T-helper 2 cell (primary cell): ENCODE results near the gene QRFP.

Experiments
- DNase-seq, 5 experiments: peaks; one replicate each; pipeline versions ENCODE4 v3.0.0 to v3.0.0-alpha.2; 2012 to 2022

Gene QRFP

GRCh38 chr9:130847306-130848217, 49.0 kb downstream of the QRFP start:
- no peak for DNase-seq

GRCh38 chr9:130846487-130847305, 49.9 kb downstream of the QRFP start:
- DNase-seq, result no peak

- no peak for DNase-seq
Measured at GRCh38 chr9:130845901-130846481, 50.6 kb downstream of the QRFP start.

GRCh38 chr9:130845254-130845653, 51.4 kb downstream of the QRFP start:
- no peak for DNase-seq

DNA sequence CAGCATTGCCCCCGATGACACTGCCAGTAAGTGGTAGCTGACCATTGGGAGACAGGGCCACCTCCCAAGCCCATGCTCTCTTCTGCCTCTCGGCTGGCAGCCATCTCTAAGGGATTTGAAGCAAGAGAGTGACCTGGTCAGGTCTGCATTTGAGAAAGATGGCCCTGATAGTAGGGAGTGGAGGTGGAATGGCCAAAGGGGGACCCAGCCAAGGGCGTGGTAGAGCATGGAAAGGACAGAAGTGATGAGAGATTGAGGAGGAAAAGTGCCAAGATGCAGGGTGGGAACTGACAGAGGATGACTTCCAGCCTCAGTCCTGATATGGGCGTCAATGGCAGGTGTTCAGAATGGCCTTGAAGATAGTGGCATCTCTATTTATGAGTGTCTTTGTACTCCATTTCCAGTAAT, 52.6 kb downstream of the QRFP start:
- DNase-seq, result no peak

DNA sequence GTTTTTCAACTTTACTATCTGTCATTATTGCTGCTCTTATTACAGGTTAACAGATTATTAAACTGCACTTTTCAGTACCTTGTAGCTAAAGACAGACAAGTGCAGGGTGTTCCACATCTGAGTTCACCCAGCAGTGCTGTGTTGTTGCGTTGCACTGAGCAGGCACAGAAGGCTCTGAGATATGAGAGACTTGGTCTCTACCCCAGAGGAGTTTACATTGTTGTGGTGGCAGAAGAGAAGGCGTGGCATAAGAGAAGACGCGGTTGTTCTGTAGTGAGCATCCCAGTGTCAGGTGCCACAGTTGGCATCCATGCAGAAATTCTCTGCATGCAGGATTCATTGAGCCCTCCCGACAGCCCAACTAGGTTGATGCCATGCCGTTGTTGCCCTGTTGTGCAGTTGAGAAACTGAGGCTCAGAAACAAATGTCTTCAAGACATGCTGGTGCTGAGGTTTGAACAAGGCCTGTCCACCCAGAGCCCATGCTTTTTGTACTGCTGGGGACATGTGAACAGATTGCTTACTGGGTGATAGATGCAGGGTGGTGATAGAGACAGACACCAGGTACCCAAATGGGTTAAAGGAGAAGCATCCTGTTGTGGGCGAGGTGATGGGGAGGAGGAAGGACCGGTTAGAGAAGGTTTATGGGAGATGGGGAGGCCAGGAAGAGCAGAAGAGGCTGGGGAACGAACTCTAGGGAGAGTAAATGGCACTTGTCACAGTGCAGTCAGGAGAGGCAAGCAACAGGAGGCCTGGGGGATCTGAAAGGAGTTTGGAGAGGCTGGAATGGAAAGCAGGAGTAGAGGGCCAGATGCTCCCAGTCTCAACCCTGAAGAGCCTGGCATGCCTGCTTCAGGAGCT, 53.3 kb downstream of the QRFP start:
- no peak for DNase-seq
